SK-N-DZ (cell line): ENCODE measurements around the gene USP13. TPM values are rescaled to one million over a fixed set of nuclear protein-coding genes. Genes with fewer than 3 reads are reported as not detected.
A peak's percentile ranks its signal among the peaks of the same experiment; 100 is the strongest.
"Not testable (repeated sequence)": the region's sequence is repeated elsewhere in the genome, so short reads cannot be mapped to it uniquely, and the experiment has no call there.

Experiments used
- DNase-seq: peaks from one replicate; pipeline ENCODE4 v3.0.0-alpha.2; 2015; ENCODE audit warnings: low spot score
- polyA plus RNA-seq, 2 experiments: library from polyadenylated mRNA; depleted of rRNA; stranded (reverse); fragments of >200 nt; gene quantifications; 2 replicates each; pipeline ENCODE4 v1.2.3, GENCODE V29; 2014

The USP13 gene
- 7.7 and 9.1 TPM in 2 replicates for polyA plus RNA-seq (2014; cell fraction: cytosol; rRNA removed)
- 5.5 and 9.1 TPM in 2 replicates for polyA plus RNA-seq (2014; cell fraction: nucleus; rRNA removed)

DNA sequence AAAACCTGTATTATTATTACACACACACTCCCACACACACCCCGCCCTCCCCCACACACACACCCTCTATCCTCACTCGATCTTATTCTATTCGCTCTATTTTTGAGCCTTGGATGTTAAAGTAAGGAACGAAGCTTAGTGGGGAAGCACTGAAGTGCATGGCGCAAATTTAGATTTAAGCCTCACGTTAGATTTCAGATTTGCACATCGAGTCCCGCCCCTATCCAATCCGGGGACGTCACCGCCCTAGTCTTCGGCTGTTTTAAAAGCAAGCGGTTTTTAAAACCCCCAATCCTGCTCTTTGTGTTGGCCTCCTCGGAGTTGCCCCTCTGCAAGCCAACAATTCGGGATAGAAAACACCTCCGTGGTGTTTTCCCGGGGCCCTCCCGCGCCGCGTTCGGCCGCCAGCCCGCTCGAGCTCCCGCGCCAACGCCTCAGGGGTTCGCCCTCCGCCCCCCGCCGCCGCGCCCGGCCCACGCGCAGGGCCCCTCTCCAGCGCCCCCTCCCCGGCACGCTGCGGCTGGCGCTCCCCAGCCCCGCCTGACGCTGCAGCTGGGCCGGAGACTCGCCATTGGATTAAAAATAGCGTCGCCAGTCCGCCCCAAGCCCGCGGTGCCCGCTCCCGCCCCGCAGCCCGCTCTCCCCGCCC lies at the start of gene USP13:
TSS of gene USP13 (plus strand) at position 594 of the 649 bp plus-strand sequence. CDS start 186 bp downstream, outside the sequence.
- DNase-seq = peak; percentile 73

DNA sequence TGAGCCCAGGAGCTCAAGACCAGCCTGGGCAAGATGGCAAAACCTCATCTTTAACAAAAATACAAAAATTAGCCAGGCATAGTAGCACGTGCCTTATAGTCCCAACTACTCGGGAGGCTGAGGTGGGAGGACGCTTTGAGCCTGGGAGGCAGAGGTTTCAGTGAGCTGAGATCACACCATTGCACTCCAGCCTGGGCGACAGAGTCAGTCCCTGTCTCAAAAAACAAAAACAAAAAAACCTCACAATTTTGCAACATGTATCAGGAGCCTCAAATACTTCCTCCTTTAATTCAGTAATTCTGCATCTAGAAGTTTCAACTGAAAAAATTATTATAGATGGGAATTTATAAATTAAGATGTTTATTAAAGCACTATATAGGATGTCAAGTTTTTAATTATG lies 49.5 kb upstream of the USP13 start:
- no peak for DNase-seq

DNA sequence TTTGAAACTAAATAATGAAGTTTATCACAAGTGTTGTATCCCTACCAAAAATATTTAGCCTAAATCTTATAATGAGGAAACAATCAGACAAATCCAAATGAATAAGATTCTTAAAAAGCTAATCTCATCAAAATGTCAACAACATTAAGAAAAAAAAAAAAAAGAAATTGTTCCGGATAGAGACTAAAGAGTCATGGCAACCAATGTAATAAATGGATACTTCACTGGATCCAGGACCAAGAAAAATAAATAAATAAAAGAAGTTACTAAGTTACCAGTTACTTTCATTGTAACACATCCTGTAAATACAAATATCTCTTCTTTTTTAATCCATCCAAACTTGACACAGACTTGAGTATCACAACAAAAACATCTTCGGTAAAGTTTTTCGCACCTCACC lies 49.0 kb upstream of the USP13 start:
- DNase-seq = no peak

- DNase-seq = peak; percentile 98
Measured at GRCh38 chr3:179604321-179605078, 48.3 kb upstream of the USP13 start, which contains the start of the genes MRPL47 and NDUFB5. Gene MRPL47 (minus strand): TSS chr3:179604638. CDS start chr3:179604624, 14 bp downstream. Gene NDUFB5 (plus strand): TSS chr3:179604794. CDS start chr3:179604816, 22 bp downstream.

DNA sequence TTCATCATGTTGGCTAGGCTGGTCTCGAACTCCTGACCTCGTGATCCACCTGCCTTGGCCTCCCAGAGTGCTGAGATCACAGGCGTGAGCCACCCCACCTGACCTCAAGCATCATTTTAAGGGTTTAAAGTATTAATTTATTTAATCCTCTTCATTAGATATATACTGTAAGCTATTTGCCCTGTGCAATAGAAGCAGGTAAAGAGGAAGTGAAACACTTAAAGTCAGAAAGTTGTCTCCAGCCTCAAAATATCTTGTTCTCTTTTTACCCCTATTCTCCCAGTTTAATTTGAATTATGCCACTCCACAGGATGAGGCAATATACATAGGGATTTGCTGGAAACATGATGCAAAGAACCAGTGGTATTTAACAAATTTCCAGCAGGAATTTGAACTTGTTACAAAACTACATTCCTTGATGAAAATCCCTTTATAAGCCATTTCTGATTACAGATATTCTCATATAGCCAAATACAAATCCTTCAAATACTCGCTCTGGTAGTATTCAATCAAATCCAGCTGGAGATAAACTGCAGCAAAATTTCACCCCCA lies 46.2 kb upstream of the USP13 start:
- DNase-seq = no peak

DNA sequence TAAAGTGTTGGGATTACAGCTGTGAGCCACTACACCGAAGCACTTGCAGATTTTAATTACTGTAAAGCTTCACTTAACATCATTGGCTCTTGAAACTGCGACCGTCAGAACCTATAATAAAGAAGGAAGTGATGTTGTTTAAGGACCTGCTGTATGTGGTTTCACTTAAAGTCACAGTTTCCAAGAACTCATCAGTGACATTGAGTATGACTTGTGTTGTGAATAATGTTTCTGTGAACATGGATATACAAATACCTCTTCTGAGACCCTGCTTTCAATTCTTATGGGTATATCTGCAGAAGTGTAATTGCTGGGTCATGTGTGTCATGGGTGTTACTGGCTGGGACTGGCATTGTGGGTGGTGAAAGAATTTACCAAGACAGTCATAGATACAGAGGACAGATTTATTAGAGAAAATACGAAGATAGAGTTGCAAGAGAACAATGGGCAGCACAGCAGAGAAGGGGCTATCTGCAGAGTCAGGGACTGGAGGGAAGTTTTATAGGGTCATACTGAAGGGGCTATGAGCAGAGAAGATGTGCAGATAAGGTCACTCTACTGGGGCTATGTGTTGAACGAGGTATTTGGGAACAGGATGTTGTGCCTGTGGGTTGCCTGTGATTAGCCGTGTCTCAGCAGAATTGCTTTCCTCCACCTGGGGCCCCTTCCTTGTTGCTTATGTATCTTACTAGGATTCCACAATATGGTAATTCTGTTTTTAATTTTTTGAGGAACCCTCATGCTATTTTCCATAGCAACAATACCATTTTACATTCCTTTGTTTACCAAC lies 43.7 kb upstream of the USP13 start:
- DNase-seq = no peak

DNA sequence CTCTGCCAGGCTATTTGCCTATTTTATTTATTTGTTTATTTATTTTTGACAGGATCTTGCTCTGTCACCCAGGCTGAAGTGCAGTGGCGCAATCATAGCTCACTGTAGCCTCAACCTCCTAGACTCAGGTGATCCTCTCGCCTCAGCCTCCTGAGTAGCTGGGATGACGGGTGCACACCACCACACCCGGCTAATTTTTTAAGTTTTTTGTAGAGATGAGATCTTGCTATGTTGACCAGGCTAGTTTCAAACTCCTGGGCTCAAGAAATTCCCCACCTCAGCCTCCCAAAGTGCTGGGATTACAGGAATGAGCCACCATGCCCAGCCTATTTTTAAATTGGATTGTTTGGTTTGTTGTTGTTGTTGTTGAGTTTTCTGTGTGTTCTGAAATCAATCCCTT lies 42.8 kb upstream of the USP13 start:
- no peak for DNase-seq

DNA sequence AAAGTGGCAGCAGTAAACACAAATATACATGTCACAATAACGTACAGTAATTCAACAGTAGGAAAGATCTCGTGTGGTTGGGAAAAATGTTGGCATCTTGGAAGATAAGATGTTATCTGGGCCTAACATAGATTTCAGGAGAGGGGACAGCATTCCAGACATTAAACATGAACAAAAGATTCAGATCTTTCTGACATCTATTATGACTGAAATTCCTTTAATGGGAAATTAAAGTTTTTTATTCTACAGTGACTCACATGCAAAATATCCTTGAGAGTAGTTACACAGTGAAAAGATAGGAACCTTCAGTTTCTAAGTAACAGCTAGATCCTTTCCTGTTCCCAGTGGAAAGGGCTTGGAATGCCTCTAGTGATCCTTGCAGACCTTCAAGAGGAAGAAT lies 39.0 kb upstream of the USP13 start:
- DNase-seq = no peak

DNA sequence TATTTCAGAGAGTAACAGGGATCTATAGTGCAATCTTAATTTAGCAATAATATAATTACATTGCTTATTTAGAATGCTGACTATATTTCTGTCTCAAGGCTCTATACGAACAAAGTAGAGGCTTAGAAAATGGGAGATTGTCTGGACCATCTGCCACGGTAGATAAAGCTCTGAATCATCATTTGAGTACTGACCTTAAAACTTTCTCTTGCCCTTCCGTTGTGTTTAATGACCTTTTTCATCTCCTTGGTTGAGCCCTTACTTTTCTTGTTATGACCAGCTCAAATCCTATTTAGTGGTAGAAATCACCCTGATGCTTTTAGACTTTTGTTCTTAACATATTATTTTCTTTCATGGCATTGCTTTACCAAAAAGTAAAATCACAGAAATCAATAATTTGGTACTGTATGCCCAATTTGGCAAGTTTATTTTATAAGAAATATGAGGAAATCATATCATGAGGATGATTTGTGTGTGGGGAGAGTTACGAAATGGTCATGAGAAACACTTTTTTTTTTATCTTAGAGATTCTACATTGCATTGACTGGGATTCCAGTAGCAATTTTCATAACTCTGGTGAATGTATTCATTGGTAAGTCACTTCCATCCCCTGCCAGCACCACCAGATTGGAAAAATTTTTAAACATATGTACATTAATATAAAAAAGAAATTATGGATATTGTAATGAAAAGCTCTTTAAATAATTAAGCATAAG lies 37.2 kb upstream of the USP13 start:
- DNase-seq = no peak

DNA sequence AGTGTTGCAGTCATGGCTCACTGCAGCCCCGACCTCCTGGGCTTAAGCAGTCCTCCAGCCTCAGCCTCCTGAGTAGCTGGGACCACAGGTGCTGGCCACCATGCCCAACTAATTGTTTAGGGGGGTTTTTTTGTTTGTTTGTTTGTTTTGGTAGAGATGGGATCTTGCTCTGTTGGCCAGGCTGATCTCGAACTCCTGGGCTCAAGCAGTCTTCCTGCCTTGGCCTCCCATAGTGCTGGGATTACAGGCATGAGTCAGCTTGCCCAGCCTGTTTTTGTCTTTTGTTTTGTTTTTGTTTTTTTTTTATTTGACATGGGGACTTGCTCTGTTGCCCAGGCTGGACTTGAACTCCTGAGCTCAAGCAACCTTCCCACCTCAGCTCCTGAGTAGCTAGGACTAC lies 30.8 kb upstream of the USP13 start:
- no peak for DNase-seq

GRCh38 chr3:179624451-179624850 lies 28.4 kb upstream of the USP13 start:
- no peak for DNase-seq

DNA sequence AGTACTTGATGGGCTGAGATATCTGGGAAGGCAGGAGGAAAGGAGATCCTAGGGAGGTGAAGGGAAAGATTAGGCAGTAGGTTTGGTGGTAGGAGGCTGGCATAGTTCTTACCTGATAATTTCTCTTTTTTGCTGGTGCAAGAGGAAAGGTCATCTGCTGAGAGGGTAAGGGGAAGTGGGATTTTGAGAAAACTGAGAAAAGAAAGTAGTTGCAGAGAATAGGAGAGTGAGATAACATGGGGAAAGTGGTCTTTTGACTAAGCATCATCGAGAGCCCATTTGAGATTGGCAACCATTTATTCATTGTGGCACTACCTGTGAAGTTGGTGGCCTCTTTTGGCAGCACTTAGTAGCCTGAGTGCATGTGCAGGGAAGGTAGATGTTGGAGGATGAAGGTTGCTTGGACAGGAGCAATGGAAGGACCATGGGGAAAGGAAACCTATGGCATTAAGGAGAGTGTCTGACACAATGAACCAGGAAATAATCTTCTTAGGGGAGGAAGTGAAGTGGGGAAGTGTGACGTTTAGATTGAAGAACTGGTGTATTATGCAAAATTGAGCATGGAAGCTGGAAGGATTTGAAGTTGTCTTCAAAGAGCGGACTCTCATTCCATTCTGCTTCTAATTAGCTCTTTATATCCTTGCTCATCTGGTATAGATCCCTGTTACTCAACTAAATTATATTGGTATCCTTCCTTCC lies 21.9 kb upstream of the USP13 start:
- no peak for DNase-seq

DNA sequence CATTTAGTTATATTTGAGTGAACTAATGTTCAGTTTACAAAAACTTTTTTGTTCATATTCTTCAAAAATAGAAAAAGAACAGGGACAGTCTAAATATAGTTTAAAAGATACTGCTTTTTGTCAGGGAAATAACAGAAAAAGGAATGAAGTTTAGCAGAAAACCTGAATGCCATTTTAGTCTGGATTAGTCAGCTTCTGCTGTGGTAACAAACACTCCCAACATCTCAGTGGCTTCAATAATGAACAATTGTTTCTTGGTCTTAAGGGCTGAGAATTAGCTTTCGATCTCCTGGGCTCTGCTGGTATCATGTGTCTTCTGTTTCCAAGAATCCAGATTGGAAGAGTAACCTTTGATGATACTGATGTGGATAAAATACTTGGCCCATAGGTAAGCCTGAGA lies 12.4 kb upstream of the USP13 start:
- DNase-seq = no peak

DNA sequence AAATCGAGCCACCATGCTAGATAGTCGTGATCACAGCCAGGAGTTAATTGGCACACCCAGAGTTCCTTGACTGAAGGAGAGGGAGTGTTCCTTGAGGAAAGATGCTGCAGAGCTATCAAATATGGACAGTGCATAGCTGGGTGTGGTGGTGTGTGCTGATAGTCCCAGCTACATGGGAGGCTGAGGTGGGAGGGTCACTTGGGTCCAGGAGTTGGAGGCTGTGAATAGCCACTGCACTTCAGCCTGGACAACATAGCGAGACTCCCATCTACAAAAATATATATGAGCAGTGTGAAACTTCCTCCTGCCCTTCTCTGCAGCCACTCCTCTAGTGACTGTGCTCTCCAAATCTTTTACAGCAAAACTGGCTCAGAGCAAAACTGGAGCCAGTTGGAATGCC lies 10.0 kb upstream of the USP13 start:
- DNase-seq = no peak

DNA sequence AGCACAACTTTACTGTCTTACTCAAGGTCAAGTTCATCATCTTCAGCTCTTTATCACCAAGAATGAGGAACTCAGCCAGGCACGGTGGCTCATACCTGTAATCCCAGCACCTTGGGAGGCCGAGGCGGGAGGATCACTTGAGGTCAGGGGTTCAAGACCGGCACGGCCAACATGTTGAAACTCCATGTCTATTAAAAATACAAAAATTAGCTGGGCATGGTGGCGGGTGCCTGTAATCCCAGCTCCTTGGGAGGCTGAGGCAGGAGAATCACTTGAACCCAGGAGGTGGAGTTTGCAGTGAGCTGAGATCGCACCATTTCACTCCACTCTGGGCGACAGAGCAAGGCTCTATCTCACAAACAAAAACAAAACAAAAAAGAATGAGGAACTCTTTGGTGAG lies 9.0 kb upstream of the USP13 start:
- DNase-seq = not testable (repeated sequence)

- no peak for DNase-seq
Measured at GRCh38 chr3:179646177-179646576, 6.7 kb upstream of the USP13 start.

GRCh38 chr3:179651687-179652446 lies 973 bp upstream of the USP13 start:
- peak; percentile 71 for DNase-seq

DNA sequence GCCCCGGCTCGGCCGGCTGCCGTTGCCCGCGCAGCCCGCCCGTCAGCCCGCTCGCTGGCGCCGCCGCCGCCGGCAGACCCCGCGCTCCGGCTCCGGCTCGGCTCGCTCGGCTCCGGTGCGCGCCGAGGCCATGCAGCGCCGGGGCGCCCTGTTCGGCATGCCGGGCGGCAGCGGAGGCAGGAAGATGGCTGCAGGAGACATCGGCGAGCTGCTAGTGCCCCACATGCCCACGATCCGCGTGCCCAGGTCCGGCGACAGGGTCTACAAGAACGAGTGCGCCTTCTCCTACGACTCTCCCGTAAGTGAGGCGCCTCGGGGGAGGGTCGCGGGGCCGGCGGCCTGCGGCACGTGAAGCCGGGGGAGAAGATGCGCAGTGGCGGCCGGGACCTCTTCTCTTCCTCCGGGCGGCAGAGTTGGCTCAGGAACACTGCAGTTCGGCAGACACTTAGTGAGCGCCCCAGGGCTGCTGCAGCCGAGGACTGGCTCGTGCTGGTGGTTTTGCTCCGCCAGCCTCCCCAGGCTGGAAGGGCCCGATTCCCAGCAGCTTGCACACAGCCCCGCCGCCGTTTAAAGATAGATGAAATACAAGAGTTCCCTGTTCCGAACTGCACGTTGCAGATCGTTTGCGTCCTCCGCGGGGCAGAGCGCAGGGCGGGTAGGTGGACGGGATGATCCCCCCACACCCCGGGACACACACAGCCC lies 407 bp downstream of the USP13 start:
- DNase-seq = peak; percentile 80

DNA sequence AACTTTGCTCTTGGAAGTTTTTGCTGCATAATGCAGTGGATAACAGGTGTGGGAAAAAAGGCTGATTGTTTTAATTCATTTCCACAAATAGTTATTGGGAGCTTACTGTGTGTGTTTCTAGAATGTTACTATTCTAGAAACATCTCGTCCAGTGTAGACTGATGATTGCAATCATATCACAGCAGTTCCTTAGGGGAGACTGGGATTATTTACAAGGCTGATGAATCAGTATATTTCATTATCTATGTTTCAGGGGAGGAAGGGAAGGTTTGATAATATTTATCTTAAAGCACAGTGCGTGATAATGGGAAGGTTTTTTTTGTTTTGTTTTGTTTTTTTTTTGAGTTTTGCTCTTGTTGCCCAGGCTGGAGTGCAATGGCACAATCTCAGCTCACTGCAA lies 2.4 kb downstream of the USP13 start:
- no peak for DNase-seq
